DOHH2 (cell line): ENCODE results near the gene NLE1.

Source experiments
- EZH2phosphoT487 ChIP-seq: fragments of 200-600 bp; sonication (generic); IDR thresholded peaks from 2 replicates; pipeline ENCODE4 v1.6.1; 2017; ENCODE audit warnings: borderline replicate concordance, mild to moderate bottlenecking, antibody characterized with exemption, low read length, moderate library complexity, mixed read lengths
- TF ChIP-seq, protein P1 (sequence below): fragments of 200-600 bp; sonication (generic); IDR thresholded peaks from one replicate; pipeline ENCODE4 v1.5.1; 2014; ENCODE audit warnings: antibody characterized with exemption, mild to moderate bottlenecking, low read depth, low read length; ENCODE audit not compliant: poor library complexity, severe bottlenecking

DNA sequence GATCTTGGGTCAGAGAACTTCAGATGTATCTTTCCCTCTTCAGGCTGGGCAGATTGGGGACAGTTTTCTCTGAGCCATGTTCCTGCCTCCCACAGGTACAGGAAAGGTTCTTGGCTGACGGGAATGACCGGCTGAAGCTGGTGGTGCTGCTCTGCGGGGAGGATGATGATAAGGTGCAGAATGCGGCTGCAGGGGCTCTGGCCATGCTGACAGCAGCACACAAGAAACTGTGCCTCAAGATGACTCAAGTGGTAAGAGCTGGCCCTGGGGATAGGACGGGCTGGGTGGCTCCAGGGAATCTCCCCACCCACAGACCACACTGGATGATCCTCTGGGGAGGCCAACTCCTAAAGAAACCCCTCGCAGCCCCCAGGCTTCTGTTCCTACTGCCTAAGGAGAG lies 41.2 kb upstream of the NLE1 start:
- TF ChIP-seq, protein P1, sequence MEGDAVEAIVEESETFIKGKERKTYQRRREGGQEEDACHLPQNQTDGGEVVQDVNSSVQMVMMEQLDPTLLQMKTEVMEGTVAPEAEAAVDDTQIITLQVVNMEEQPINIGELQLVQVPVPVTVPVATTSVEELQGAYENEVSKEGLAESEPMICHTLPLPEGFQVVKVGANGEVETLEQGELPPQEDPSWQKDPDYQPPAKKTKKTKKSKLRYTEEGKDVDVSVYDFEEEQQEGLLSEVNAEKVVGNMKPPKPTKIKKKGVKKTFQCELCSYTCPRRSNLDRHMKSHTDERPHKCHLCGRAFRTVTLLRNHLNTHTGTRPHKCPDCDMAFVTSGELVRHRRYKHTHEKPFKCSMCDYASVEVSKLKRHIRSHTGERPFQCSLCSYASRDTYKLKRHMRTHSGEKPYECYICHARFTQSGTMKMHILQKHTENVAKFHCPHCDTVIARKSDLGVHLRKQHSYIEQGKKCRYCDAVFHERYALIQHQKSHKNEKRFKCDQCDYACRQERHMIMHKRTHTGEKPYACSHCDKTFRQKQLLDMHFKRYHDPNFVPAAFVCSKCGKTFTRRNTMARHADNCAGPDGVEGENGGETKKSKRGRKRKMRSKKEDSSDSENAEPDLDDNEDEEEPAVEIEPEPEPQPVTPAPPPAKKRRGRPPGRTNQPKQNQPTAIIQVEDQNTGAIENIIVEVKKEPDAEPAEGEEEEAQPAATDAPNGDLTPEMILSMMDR = no peak
- no peak for TF ChIP-seq EZH2phosphoT487
